ENCODE data around the gene FNIP2. TPM values are rescaled to one million over a fixed set of nuclear protein-coding genes. Genes with fewer than 3 reads are reported as not detected.

Gene FNIP2
- polyA plus RNA-seq, 1 donor from 2014 or later, result 51.7 TPM

GRCh38 chr4:158756588-158756987 is 12.2 kb upstream of the FNIP2 start:
- no peaks in the 10 kb centered on the region for H3K36me3 ChIP-seq (ENCODE audit: insufficient read depth, low read length)
- no peaks in the 10 kb centered on the region for H3K79me2 ChIP-seq (replicated peaks; ENCODE audit: insufficient read depth, low read length)
- no peaks in the 10 kb centered on the region for H3K9me2 ChIP-seq (ENCODE audit: insufficient read depth, low read length)
- H3K9me3 ChIP-seq (ENCODE audit: low read length), result no peaks in the 10 kb centered on the region
- no peak for TF ChIP-seq POLR2AphosphoS5 (IDR thresholded peaks at IDR 0.05)
- no peak for TF ChIP-seq EP300 (conservative IDR thresholded peaks at IDR 0.05; ENCODE audit: poor library complexity, severe bottlenecking)
- TF ChIP-seq TAF1 (IDR thresholded peaks at IDR 0.05; ENCODE audit: low read depth), result no peak
- no peak for TF ChIP-seq RAD21 (conservative IDR thresholded peaks at IDR 0.05)
- TF ChIP-seq SMC3 (conservative IDR thresholded peaks at IDR 0.05; ENCODE audit: poor library complexity), result no peak
- TF ChIP-seq REST (IDR thresholded peaks at IDR 0.05; ENCODE audit: borderline replicate concordance), result no peak
- no peak for TF ChIP-seq CTCF (IDR thresholded peaks at IDR 0.05; ENCODE audit: poor library complexity, severe bottlenecking)
- TF ChIP-seq MXI1 (conservative IDR thresholded peaks at IDR 0.05; ENCODE audit: poor library complexity, severe bottlenecking), result no peak
- no peak for TF ChIP-seq EZH2 (IDR thresholded peaks at IDR 0.05; ENCODE audit: borderline replicate concordance, insufficient read depth, low read length, poor library complexity, severe bottlenecking)
- H3K27ac ChIP-seq (ENCODE audit: low read length), result no peak overlapping the region
- no peaks in the 10 kb centered on the region for H3F3A ChIP-seq (ENCODE audit: insufficient read depth, low read length, poor library complexity, severe bottlenecking)
- no peak overlapping the region for H3K4me2 ChIP-seq (ENCODE audit: low read length)
- H2AFZ ChIP-seq (ENCODE audit: low read depth, low read length), result no peak overlapping the region
- H3K27me3 ChIP-seq (ENCODE audit: insufficient read depth, low read depth, low read length), result no peaks in the 10 kb centered on the region
- no peaks in the 10 kb centered on the region for H4K20me1 ChIP-seq (ENCODE audit: insufficient read depth)
- no peak overlapping the region for H3K9ac ChIP-seq (ENCODE audit: low read length)
- H3K4me3 ChIP-seq (ENCODE audit: low read length), result no peak overlapping the region

- H3K4me2 ChIP-seq (ENCODE audit: low read length), result no peak overlapping the region
- H3K27ac ChIP-seq (ENCODE audit: low read length), result no peak overlapping the region
- no peaks in the 10 kb centered on the region for H3K36me3 ChIP-seq (ENCODE audit: insufficient read depth, low read length)
- TF ChIP-seq EZH2 (IDR thresholded peaks at IDR 0.05; ENCODE audit: borderline replicate concordance, insufficient read depth, low read length, poor library complexity, severe bottlenecking) (no peak), EP300 (conservative IDR thresholded peaks at IDR 0.05; ENCODE audit: poor library complexity, severe bottlenecking) (no peak), MXI1 (conservative IDR thresholded peaks at IDR 0.05; ENCODE audit: poor library complexity, severe bottlenecking) (no peak), TAF1 (IDR thresholded peaks at IDR 0.05; ENCODE audit: low read depth) (no peak), POLR2AphosphoS5 (IDR thresholded peaks at IDR 0.05) (no peak), CTCF (IDR thresholded peaks at IDR 0.05; ENCODE audit: poor library complexity, severe bottlenecking) (no peak), RAD21 (conservative IDR thresholded peaks at IDR 0.05) (no peak)
- no peak overlapping the region for H3K9ac ChIP-seq (ENCODE audit: low read length)
- H3F3A ChIP-seq (ENCODE audit: insufficient read depth, low read length, poor library complexity, severe bottlenecking), result no peaks in the 10 kb centered on the region
- no peaks in the 10 kb centered on the region for H3K9me2 ChIP-seq (ENCODE audit: insufficient read depth, low read length)
- no peaks in the 10 kb centered on the region for H3K27me3 ChIP-seq (ENCODE audit: insufficient read depth, low read depth, low read length)
- no peak overlapping the region for H2AFZ ChIP-seq (ENCODE audit: low read depth, low read length)
- H3K79me2 ChIP-seq (replicated peaks; ENCODE audit: insufficient read depth, low read length), result no peaks in the 10 kb centered on the region
- H3K9me3 ChIP-seq (ENCODE audit: low read length), result no peaks in the 10 kb centered on the region
- no peak overlapping the region for H3K4me3 ChIP-seq (ENCODE audit: low read length)
- H4K20me1 ChIP-seq (ENCODE audit: insufficient read depth), result no peaks in the 10 kb centered on the region
Observed at GRCh38 chr4:158758142-158758541, 10.7 kb upstream of the FNIP2 start.

Data from neural cell (in vitro differentiated cells).